MM.1S (cell line): ENCODE data around the gene LHPP.

Experiments
- DNase-seq: peaks from one replicate; pipeline ENCODE4 v3.0.0-alpha.2; 2015
- H2AFZ ChIP-seq: fragments of 300-600 bp; sonication (generic); 2 replicates; pipeline ENCODE4 v1.6.0; 2016; ENCODE audit warnings: antibody characterized with exemption, low read length
- H3F3A ChIP-seq: fragments of 300-600 bp; sonication (generic); 2 replicates; pipeline ENCODE4 v1.6.1; 2016; ENCODE audit warnings: mild to moderate bottlenecking, antibody characterized with exemption, low read length, moderate library complexity, mixed read lengths; ENCODE audit not compliant: insufficient read depth
- H3K27ac ChIP-seq: fragments of 300-600 bp; sonication (generic); 2 replicates; pipeline ENCODE4 v1.5.1; 2016; ENCODE audit warnings: mild to moderate bottlenecking, low read length
- H3K27me3 ChIP-seq: fragments of 300-600 bp; sonication (generic); replicated peaks from 2 replicates; pipeline ENCODE4 v1.6.0; 2016; ENCODE audit warnings: low read length; ENCODE audit not compliant: insufficient read depth
- H3K36me3 ChIP-seq: fragments of 300-600 bp; sonication (generic); replicated peaks from 2 replicates; pipeline ENCODE4 v1.6.1; 2016; ENCODE audit warnings: mild to moderate bottlenecking, low read length, mixed read lengths; ENCODE audit not compliant: insufficient read depth
- H3K4me1 ChIP-seq: fragments of 300-600 bp; sonication (generic); 2 replicates; pipeline ENCODE4 v1.6.1; 2016; ENCODE audit warnings: low read length, mixed read lengths
- H3K4me2 ChIP-seq: fragments of 300-600 bp; sonication (generic); 2 replicates; pipeline ENCODE4 v1.6.0; 2016; ENCODE audit warnings: low read depth, low read length
- H3K4me3 ChIP-seq: fragments of 300-600 bp; sonication (generic); 2 replicates; pipeline ENCODE4 v1.5.1; 2016; ENCODE audit warnings: low read length, mixed read lengths
- H3K79me2 ChIP-seq: fragments of 300-600 bp; sonication (generic); 2 replicates; pipeline ENCODE4 v1.6.1; 2016; ENCODE audit warnings: mixed run types, low read length, mixed read lengths
- H3K9ac ChIP-seq: fragments of 300-600 bp; sonication (generic); 2 replicates; pipeline ENCODE4 v1.6.1; 2016; ENCODE audit warnings: low read length, mixed read lengths
- H3K9me2 ChIP-seq: fragments of 300-600 bp; sonication (generic); replicated peaks from 2 replicates; pipeline ENCODE4 v1.6.1; 2016; ENCODE audit warnings: mild to moderate bottlenecking, low read length, mixed read lengths; ENCODE audit not compliant: insufficient read depth
- H3K9me3 ChIP-seq: fragments of 300-600 bp; sonication (generic); replicated peaks from 2 replicates; pipeline ENCODE4 v1.6.1; 2016; ENCODE audit warnings: mild to moderate bottlenecking, low read length, mixed read lengths; ENCODE audit not compliant: insufficient read depth
- H4K20me1 ChIP-seq: fragments of 300-600 bp; sonication (generic); 2 replicates; pipeline ENCODE4 v1.6.1; 2016; ENCODE audit warnings: mild to moderate bottlenecking, low read length, moderate library complexity, mixed read lengths; ENCODE audit not compliant: insufficient read depth
- CTCF ChIP-seq: fragments of 300-600 bp; sonication (generic); IDR thresholded peaks from 2 replicates; pipeline ENCODE4 v1.5.1; 2016; ENCODE audit warnings: antibody characterized with exemption, low read length, mixed read lengths
- EZH2 ChIP-seq: fragments of 300-600 bp; sonication (generic); optimal IDR thresholded peaks from 2 replicates; pipeline ENCODE3; 2017; ENCODE audit warnings: low read depth, mild to moderate bottlenecking, antibody characterized with exemption, low read length, mixed read lengths
- EZH2phosphoT487 ChIP-seq: fragments of 300-600 bp; sonication (generic); IDR thresholded peaks from 2 replicates; pipeline ENCODE4 v1.6.1; 2018; ENCODE audit warnings: antibody characterized with exemption, low read length

LHPP gene

GRCh38 chr10:124511205-124512039, 49.8 kb downstream of the LHPP start:
- H3K9me2 ChIP-seq = no peaks in the 10 kb centered on the region
- H3K27me3 ChIP-seq = no peaks in the 10 kb centered on the region
- no peak overlapping the region for H3K4me2 ChIP-seq
- H3K4me1 ChIP-seq = peaks cover 17% of the 10 kb centered on the region
- no peaks in the 10 kb centered on the region for H3K79me2 ChIP-seq
- no peak for TF ChIP-seq CTCF
- no peak for TF ChIP-seq EZH2
- no peak for TF ChIP-seq EZH2phosphoT487
- H3K9ac ChIP-seq = no peak overlapping the region
- H3K4me3 ChIP-seq = no peak overlapping the region
- no peaks in the 10 kb centered on the region for H3K36me3 ChIP-seq
- H3F3A ChIP-seq = peaks cover 5% of the 10 kb centered on the region; the same call in 1 of the 2 replicates
- no peaks in the 10 kb centered on the region for H3K9me3 ChIP-seq
- H2AFZ ChIP-seq = no peak overlapping the region
- no peak overlapping the region for H3K27ac ChIP-seq
- no peaks in the 10 kb centered on the region for H4K20me1 ChIP-seq
- DNase-seq = no peak

GRCh38 chr10:124512040-124512428, 50.4 kb downstream of the LHPP start:
- Histone ChIP-seq H2AFZ (no peak overlapping the region), H4K20me1 (no peaks in the 10 kb centered on the region), H3K9ac (no peak overlapping the region), H3K9me2 (no peaks in the 10 kb centered on the region), H3K4me3 (no peak overlapping the region), H3F3A (peaks cover 5% of the 10 kb centered on the region; the same call in 1 of the 2 replicates), H3K9me3 (no peaks in the 10 kb centered on the region), H3K4me1 (peaks cover 17% of the 10 kb centered on the region), H3K36me3 (no peaks in the 10 kb centered on the region), H3K27me3 (no peaks in the 10 kb centered on the region), H3K79me2 (no peaks in the 10 kb centered on the region), H3K4me2 (no peak overlapping the region), H3K27ac (no peak overlapping the region)
- no peak for TF ChIP-seq EZH2
- DNase-seq = no peak

- Histone ChIP-seq H3K36me3 (no peaks in the 10 kb centered on the region), H3K79me2 (no peaks in the 10 kb centered on the region), H2AFZ (no peak overlapping the region), H3K4me3 (no peak overlapping the region), H3K27ac (no peak overlapping the region), H3K9ac (no peak overlapping the region), H3F3A (peaks cover 5% of the 10 kb centered on the region; the same call in 1 of the 2 replicates), H3K9me2 (no peaks in the 10 kb centered on the region), H3K4me2 (no peak overlapping the region), H4K20me1 (no peaks in the 10 kb centered on the region), H3K9me3 (no peaks in the 10 kb centered on the region), H3K4me1 (peaks cover 17% of the 10 kb centered on the region), H3K27me3 (no peaks in the 10 kb centered on the region)
- DNase-seq = no peak
- TF ChIP-seq CTCF (no peak), EZH2phosphoT487 (no peak), EZH2 (no peak)
Observed at GRCh38 chr10:124512600-124512999, 51.0 kb downstream of the LHPP start.
